Naive B cell (primary cell): ENCODE results near the gene AHCY. TPM values are rescaled to one million over a fixed set of nuclear protein-coding genes. Genes with fewer than 3 reads are reported as not detected.

ENCODE experiments used
- ATAC-seq, 2 donors: fragments of 150-1000 bp; cut with Tn5 transposase; 2 replicates each; pipeline ENCODE4 v1.10.0; 2021; ENCODE audit warnings: low read depth in 2 of 2, mild to moderate bottlenecking in 2 of 2, moderate library complexity in 2 of 2
- DNase-seq: peaks from one replicate; pipeline ENCODE4 v3.0.0; 2022
- H3K27ac Mint-ChIP-seq, 6 donors: one replicate each; pipeline ENCODE4 v1.8.0; 2020 to 2022; ENCODE audit warnings: mild to moderate bottlenecking in 6 of 6, mixed read lengths in 6 of 6, moderate library complexity in 5 of 6, inconsistent platforms in 2 of 6
- H3K27me3 Mint-ChIP-seq, 3 donors: one replicate each; pipeline ENCODE4 v1.8.0; 2021 to 2022; ENCODE audit warnings: mixed read lengths in 3 of 3, mild to moderate bottlenecking in 1 of 3
- H3K36me3 Mint-ChIP-seq, 2 donors: one replicate each; pipeline ENCODE4 v1.8.0; 2020 to 2022; ENCODE audit warnings: mixed read lengths in 2 of 2, inconsistent platforms in 1 of 2, mild to moderate bottlenecking in 1 of 2
- H3K4me1 Mint-ChIP-seq, 3 donors: one replicate each; pipeline ENCODE4 v1.8.0; 2020 to 2022; ENCODE audit warnings: mixed read lengths in 3 of 3, inconsistent platforms in 1 of 3, mild to moderate bottlenecking in 1 of 3, moderate library complexity in 1 of 3
- H3K4me3 Mint-ChIP-seq, 8 donors: one replicate each; pipeline ENCODE4 v1.8.0; 2020 to 2022; ENCODE audit warnings: mild to moderate bottlenecking in 8 of 8, mixed read lengths in 8 of 8, moderate library complexity in 8 of 8, inconsistent platforms in 2 of 8
- H3K9me3 Mint-ChIP-seq, 7 donors: one replicate each; pipeline ENCODE4 v1.8.0; 2020 to 2022; ENCODE audit warnings: mixed read lengths in 7 of 7, mild to moderate bottlenecking in 5 of 7, inconsistent platforms in 2 of 7, moderate library complexity in 1 of 7
- polyA plus RNA-seq, 6 donors: library from polyadenylated mRNA; unstranded; fragments of 300-500 nt; fragmentation: Illumina TruSeq; gene quantifications; one replicate each; pipeline ENCODE4 v1.2.3, GENCODE V29; 2021; ENCODE audit warnings: low read depth in 6 of 6

AHCY gene
- polyA plus RNA-seq, 6 donors from 2014 or later = 32.1 to 46.8 (median 34.5) TPM

GRCh38 chr20:34316196-34316814, 13.2 kb upstream of the AHCY start:
- Mint-ChIP-seq H3K4me3 (no peak overlapping the region), H3K9me3 (no peaks in the 10 kb centered on the region), H3K36me3 (no peaks in the 10 kb centered on the region), H3K27me3 (peaks cover 6 to 23% (median 17%) of the 10 kb centered on the region in 3 donors), H3K27ac (peak overlapping the region in 1 of 6 donors; percentile 21), H3K4me1 (peaks cover 5 to 15% (median 12%) of the 10 kb centered on the region in 3 donors)
- no peak for ATAC-seq
- DNase-seq = no peak

- no peak for DNase-seq
- Mint-ChIP-seq H3K27me3 (peaks cover 13 to 30% (median 24%) of the 10 kb centered on the region in 3 donors), H3K4me1 (peaks cover 5 to 15% (median 12%) of the 10 kb centered on the region in 3 donors), H3K36me3 (no peaks in the 10 kb centered on the region), H3K4me3 (no peak overlapping the region), H3K9me3 (no peaks in the 10 kb centered on the region), H3K27ac (no peak overlapping the region)
- ATAC-seq = no peak
Observed at GRCh38 chr20:34315236-34315635, 12.1 kb upstream of the AHCY start.

GRCh38 chr20:34312544-34313217, 9.5 kb upstream of the AHCY start:
- H3K4me3 Mint-ChIP-seq = peak overlapping the region in 5 of 8 donors; percentile 9 to 73 (median 40)
- H3K9me3 Mint-ChIP-seq = no peaks in the 10 kb centered on the region
- peak overlapping the region in 1 of 6 donors; percentile 51 for H3K27ac Mint-ChIP-seq
- ATAC-seq (peak; percentile 98), DNase-seq (peak; percentile 80)
- H3K36me3 Mint-ChIP-seq = no peaks in the 10 kb centered on the region
- H3K27me3 Mint-ChIP-seq = peaks cover 14 to 30% (median 24%) of the 10 kb centered on the region in 3 donors
- peaks cover 5 to 15% (median 7%) of the 10 kb centered on the region in 3 donors for H3K4me1 Mint-ChIP-seq

- ATAC-seq (no peak), DNase-seq (no peak)
- Mint-ChIP-seq H3K4me3 (peak overlapping the region in 4 of 8 donors; percentile 8 to 63 (median 28)), H3K27me3 (peaks cover 14 to 30% (median 24%) of the 10 kb centered on the region in 3 donors), H3K9me3 (no peaks in the 10 kb centered on the region), H3K4me1 (peaks cover 5 to 15% (median 7%) of the 10 kb centered on the region in 3 donors), H3K36me3 (no peaks in the 10 kb centered on the region), H3K27ac (no peak overlapping the region)
Observed at GRCh38 chr20:34312024-34312460, 8.9 kb upstream of the AHCY start.

- DNase-seq (no peak), ATAC-seq (no peak)
- H3K4me1 Mint-ChIP-seq = peaks cover 5 to 15% (median 7%) of the 10 kb centered on the region in 3 donors
- H3K36me3 Mint-ChIP-seq = no peaks in the 10 kb centered on the region
- peak overlapping the region in 5 of 8 donors; percentile 16 to 63 (median 30) for H3K4me3 Mint-ChIP-seq
- H3K27me3 Mint-ChIP-seq = peaks cover 14 to 30% (median 24%) of the 10 kb centered on the region in 3 donors
- H3K9me3 Mint-ChIP-seq = no peaks in the 10 kb centered on the region
- no peak overlapping the region for H3K27ac Mint-ChIP-seq
Observed at GRCh38 chr20:34311118-34312023, 8.2 kb upstream of the AHCY start.

- no peak overlapping the region for H3K4me3 Mint-ChIP-seq
- no peak for DNase-seq
- H3K36me3 Mint-ChIP-seq = no peaks in the 10 kb centered on the region
- H3K27ac Mint-ChIP-seq = no peak overlapping the region
- H3K9me3 Mint-ChIP-seq = no peaks in the 10 kb centered on the region
- peaks cover 5 to 15% (median 7%) of the 10 kb centered on the region in 3 donors for H3K4me1 Mint-ChIP-seq
- H3K27me3 Mint-ChIP-seq = peaks cover 14 to 25% (median 19%) of the 10 kb centered on the region in 3 donors
- ATAC-seq = no peak
Observed at GRCh38 chr20:34310481-34311117, 7.4 kb upstream of the AHCY start.

GRCh38 chr20:34309691-34310090, 6.5 kb upstream of the AHCY start:
- no peaks in the 10 kb centered on the region for H3K36me3 Mint-ChIP-seq
- ATAC-seq (no peak), DNase-seq (no peak)
- peaks cover 5 to 15% (median 7%) of the 10 kb centered on the region in 3 donors for H3K4me1 Mint-ChIP-seq
- H3K4me3 Mint-ChIP-seq = no peak overlapping the region
- H3K9me3 Mint-ChIP-seq = no peaks in the 10 kb centered on the region
- H3K27ac Mint-ChIP-seq = no peak overlapping the region
- H3K27me3 Mint-ChIP-seq = peaks cover 14 to 23% (median 16%) of the 10 kb centered on the region in 3 donors

GRCh38 chr20:34305333-34306230, 2.4 kb upstream of the AHCY start:
- H3K4me3 Mint-ChIP-seq = peak overlapping the region in 2 of 8 donors; percentile 22 to 33
- no peaks in the 10 kb centered on the region for H3K36me3 Mint-ChIP-seq

GRCh38 chr20:34302312-34302722, 838 bp downstream of the AHCY start:
- Mint-ChIP-seq H3K36me3 (no peaks in the 10 kb centered on the region), H3K27me3 (no peaks in the 10 kb centered on the region), H3K9me3 (no peaks in the 10 kb centered on the region), H3K27ac (peak overlapping the region in 5 of 6 donors; percentile 44 to 87 (median 80)), H3K4me1 (peaks cover 0 to 21% (median 14%) of the 10 kb centered on the region in 3 donors), H3K4me3 (peak overlapping the region in 7 of 8 donors; percentile 82 to 96 (median 86))
- no peak for DNase-seq
- no peak for ATAC-seq

More at GRCh38 chr20:34305333-34306230, 2.4 kb upstream of the AHCY start:
- Mint-ChIP-seq H3K4me1 (peaks cover 0 to 21% (median 14%) of the 10 kb centered on the region in 3 donors), H3K27me3 (peaks cover 0 to 4% (median 2%) of the 10 kb centered on the region in 3 donors), H3K27ac (no peak overlapping the region), H3K9me3 (no peaks in the 10 kb centered on the region)
- no peak for DNase-seq
- no peak for ATAC-seq

- Mint-ChIP-seq H3K9me3 (no peaks in the 10 kb centered on the region), H3K4me3 (peak overlapping the region in 7 of 8 donors; percentile 59 to 96 (median 85)), H3K27me3 (no peaks in the 10 kb centered on the region), H3K4me1 (peaks cover 0 to 21% (median 14%) of the 10 kb centered on the region in 3 donors), H3K27ac (peak overlapping the region in 4 of 6 donors; percentile 44 to 85 (median 69)), H3K36me3 (no peaks in the 10 kb centered on the region)
- DNase-seq = no peak
- ATAC-seq = no peak
Observed at GRCh38 chr20:34301587-34302311, 1.4 kb downstream of the AHCY start.

GRCh38 chr20:34300809-34301586, 2.2 kb downstream of the AHCY start:
- peak overlapping the region in 2 of 6 donors; percentile 63 to 85 for H3K27ac Mint-ChIP-seq
- ATAC-seq (no peak), DNase-seq (no peak)
- H3K36me3 Mint-ChIP-seq = no peaks in the 10 kb centered on the region
- H3K4me1 Mint-ChIP-seq = peaks cover 0 to 21% (median 14%) of the 10 kb centered on the region in 3 donors
- H3K27me3 Mint-ChIP-seq = no peaks in the 10 kb centered on the region
- H3K9me3 Mint-ChIP-seq = no peaks in the 10 kb centered on the region
- H3K4me3 Mint-ChIP-seq = peak overlapping the region in 4 of 8 donors; percentile 40 to 96 (median 84)
